ENCODE results near the gene USP7.

- TF ChIP-seq CTBP1 (IDR thresholded peaks at IDR 0.05; ENCODE audit: borderline replicate concordance) (no peak), ELF4 (IDR thresholded peaks at IDR 0.05) (no peak), NFRKB (IDR thresholded peaks at IDR 0.05) (no peak), SUZ12 (IDR thresholded peaks at IDR 0.05) (no peak), L3MBTL2 (conservative IDR thresholded peaks at IDR 0.05) (no peak), BHLHE40 (IDR thresholded peaks at IDR 0.05; ENCODE audit: borderline replicate concordance) (no peak), FOXM1 (IDR thresholded peaks at IDR 0.05; ENCODE audit: borderline replicate concordance) (no peak), SP1 (IDR thresholded peaks at IDR 0.05) (no peak), ZNF384 (IDR thresholded peaks at IDR 0.05) (no peak), FOXK2 (IDR thresholded peaks at IDR 0.05) (no peak), ARNT (IDR thresholded peaks at IDR 0.05) (no peak), FOXA1 (IDR thresholded peaks at IDR 0.05) (no peak), LEF1 (IDR thresholded peaks at IDR 0.05; ENCODE audit: borderline replicate concordance) (no peak)
Observed at GRCh38 chr16:8967132-8967821, 3.6 kb upstream of the USP7 start.

Data from HEK293T (cell line).